VCaP (cell line): Measurements from ENCODE around the gene DZANK1.
"Not testable (repeated sequence)": the region's sequence is repeated elsewhere in the genome, so short reads cannot be mapped to it uniquely, and the experiment has no call there.

Experiments used
- H3K27ac ChIP-seq: fragments of 450-650 bp; 2 replicates; pipeline ENCODE4 v1.5.1; 2017
- TF ChIP-seq, protein P1 (sequence below): fragments of 450-650 bp; conservative IDR thresholded peaks from 2 replicates; pipeline ENCODE4 v1.5.1; 2017; ENCODE audit warnings: mild to moderate bottlenecking, moderate library complexity

Gene DZANK1

GRCh38 chr20:18372296-18372695, 94.5 kb downstream of the DZANK1 start:
- H3K27ac ChIP-seq, result no peak overlapping the region
- TF ChIP-seq, protein P1, sequence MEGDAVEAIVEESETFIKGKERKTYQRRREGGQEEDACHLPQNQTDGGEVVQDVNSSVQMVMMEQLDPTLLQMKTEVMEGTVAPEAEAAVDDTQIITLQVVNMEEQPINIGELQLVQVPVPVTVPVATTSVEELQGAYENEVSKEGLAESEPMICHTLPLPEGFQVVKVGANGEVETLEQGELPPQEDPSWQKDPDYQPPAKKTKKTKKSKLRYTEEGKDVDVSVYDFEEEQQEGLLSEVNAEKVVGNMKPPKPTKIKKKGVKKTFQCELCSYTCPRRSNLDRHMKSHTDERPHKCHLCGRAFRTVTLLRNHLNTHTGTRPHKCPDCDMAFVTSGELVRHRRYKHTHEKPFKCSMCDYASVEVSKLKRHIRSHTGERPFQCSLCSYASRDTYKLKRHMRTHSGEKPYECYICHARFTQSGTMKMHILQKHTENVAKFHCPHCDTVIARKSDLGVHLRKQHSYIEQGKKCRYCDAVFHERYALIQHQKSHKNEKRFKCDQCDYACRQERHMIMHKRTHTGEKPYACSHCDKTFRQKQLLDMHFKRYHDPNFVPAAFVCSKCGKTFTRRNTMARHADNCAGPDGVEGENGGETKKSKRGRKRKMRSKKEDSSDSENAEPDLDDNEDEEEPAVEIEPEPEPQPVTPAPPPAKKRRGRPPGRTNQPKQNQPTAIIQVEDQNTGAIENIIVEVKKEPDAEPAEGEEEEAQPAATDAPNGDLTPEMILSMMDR, result no peak

- TF ChIP-seq, protein P1, result no peak
- no peak overlapping the region for H3K27ac ChIP-seq
These were observed 102.1 kb downstream of the DZANK1 start for GRCh38 chr20:18364768-18365167.

DNA sequence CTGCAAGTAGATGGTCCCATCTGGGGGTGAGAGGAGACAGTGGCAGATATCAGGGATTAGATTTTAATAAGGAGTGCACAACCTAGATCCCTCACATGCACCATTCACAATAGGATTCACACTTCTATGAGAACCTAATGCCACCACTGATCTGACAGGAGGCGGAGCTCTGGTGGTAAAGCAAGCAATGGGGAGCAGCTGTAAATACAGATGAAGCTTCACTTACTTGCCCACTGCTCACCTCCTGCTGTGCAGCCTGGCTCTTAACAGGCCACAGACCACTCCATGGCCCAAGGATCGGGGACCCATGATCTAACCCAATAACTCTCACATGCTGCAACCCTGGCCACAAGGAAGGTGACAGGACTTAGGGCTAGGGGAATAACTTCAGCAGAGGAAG, 103.1 kb downstream of the DZANK1 start:
- TF ChIP-seq, protein P1, result no peak
- no peak overlapping the region for H3K27ac ChIP-seq

DNA sequence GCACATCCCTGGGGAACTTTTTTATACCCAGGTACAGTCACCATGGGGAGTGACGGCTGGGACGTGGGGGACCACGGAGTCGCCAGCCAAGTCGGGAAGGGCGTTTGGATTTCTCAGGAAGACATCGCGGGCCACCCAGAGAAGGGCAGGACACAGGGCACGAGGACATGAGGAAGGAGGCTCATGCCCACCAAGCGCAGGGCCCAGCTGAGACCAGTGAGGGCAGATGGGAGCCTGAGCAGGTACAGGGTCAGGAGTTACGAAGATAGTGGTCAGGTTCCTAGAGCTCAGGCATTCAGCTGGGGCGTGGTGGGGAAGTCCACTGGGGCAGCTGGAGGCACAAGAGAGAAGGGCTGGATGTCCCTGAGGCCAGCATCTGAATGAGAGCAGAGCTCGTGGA, 103.9 kb downstream of the DZANK1 start:
- H3K27ac ChIP-seq, result no peak overlapping the region
- TF ChIP-seq, protein P1, result no peak

DNA sequence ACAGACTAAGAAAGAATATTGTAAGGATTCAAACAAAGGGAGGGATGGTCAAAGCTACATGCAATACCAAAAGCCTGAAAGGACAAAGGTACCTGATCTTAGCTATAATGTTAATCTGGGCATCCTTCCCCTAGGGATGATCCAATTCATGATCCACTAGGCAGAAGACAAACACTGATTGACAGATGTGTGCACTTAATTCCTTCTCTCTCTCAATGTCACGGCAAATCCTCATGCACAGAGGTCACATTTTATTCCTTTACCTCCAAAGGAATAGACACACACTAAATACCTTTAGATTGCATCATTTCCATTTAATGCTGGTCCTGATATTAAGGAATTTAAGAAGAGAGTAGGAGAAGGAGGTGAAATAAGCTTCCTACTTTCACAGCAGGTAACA, 105.2 kb downstream of the DZANK1 start:
- TF ChIP-seq, protein P1, result no peak
- no peak overlapping the region for H3K27ac ChIP-seq

GRCh38 chr20:18360635-18361034, 106.2 kb downstream of the DZANK1 start:
- H3K27ac ChIP-seq, result no peak overlapping the region
- TF ChIP-seq, protein P1, result no peak

DNA sequence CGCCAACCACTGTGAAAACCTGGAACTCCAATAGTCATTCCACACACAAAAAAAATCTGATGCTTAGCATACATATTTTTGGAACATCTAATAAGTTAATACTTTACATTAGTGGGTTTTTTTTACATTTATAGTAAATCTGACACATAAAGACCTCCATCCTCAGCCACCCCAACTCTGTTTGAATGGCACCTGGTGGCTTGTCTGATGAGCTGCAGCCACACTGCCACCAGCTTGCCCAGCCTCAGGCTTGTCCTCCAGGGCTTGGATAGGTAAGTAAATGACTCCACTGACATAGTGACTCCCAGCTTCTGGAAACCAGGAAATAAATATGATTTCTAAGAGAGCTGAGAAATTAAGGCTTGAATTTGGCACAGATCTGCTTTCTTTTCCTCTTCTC, 107.0 kb downstream of the DZANK1 start:
- no peak overlapping the region for H3K27ac ChIP-seq
- TF ChIP-seq, protein P1, result no peak

DNA sequence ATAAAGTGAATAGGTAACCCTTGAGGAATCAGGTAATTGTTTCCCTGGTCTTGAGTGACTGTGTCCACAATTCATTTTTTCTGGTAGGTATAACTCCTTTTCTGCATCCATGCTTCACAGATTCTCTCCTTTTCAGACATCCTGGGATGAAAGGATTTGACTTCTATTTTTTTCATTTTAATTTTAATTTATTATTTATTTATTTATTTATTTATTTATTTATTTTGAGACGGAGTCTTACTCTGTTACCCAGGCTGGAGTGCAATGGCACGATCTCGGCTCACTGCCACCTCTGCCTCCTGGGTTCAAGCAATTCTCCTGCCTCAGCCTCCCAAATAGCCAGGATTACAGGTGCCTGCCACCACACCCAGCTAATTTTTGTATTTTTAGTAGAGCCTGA, 117.1 kb downstream of the DZANK1 start:
- not testable (repeated sequence) for H3K27ac ChIP-seq
